Measurements from ENCODE around the gene ZNF438.

ZNF438 gene

GRCh38 chr10:30826679-30827078, 205.0 kb downstream of the ZNF438 start:
- no peak for DNase-seq (ENCODE audit: low spot score)
- TF ChIP-seq CTCF (conservative IDR thresholded peaks at IDR 0.05; ENCODE audit: low read depth) = no peak
- ChIA-PET CTCF (interaction anchor here (0.9 kb wide), 1 partner anchor 13 kb away, joined by 6 read pairs; no protein-coding TSS in a partner anchor), POLR2A (ENCODE audit: low non-redundant PET) (no interaction called here)
- H3K27ac ChIP-seq = no peak overlapping the region

- POLR2A ChIA-PET (ENCODE audit: low non-redundant PET) = no interaction called here
- DNase-seq (ENCODE audit: low spot score) = no peak
- H3K27ac ChIP-seq = no peak overlapping the region
- CTCF ChIA-PET = interaction anchor here (0.6 kb wide), 1 partner anchor 69 kb away, joined by 3 read pairs; no protein-coding TSS in a partner anchor
- no peak for TF ChIP-seq CTCF (conservative IDR thresholded peaks at IDR 0.05; ENCODE audit: low read depth)
These were observed 206.2 kb downstream of the ZNF438 start for GRCh38 chr10:30825495-30825894.

- ChIA-PET POLR2A (ENCODE audit: low non-redundant PET) (no interaction called here), CTCF (interaction anchor here (0.6 kb wide), 1 partner anchor 69 kb away, joined by 3 read pairs; no protein-coding TSS in a partner anchor)
- H3K27ac ChIP-seq = no peak overlapping the region
- no peak for DNase-seq (ENCODE audit: low spot score)
- no peak for TF ChIP-seq CTCF (conservative IDR thresholded peaks at IDR 0.05; ENCODE audit: low read depth)
These were observed 206.6 kb downstream of the ZNF438 start for GRCh38 chr10:30825022-30825421.

GRCh38 chr10:30823651-30824050, 208.0 kb downstream of the ZNF438 start:
- CTCF ChIA-PET = interaction anchor here (0.5 kb wide), 1 partner anchor 1102 kb away, joined by 3 read pairs; no protein-coding TSS in a partner anchor
- no peak for TF ChIP-seq CTCF (conservative IDR thresholded peaks at IDR 0.05; ENCODE audit: low read depth)

GRCh38 chr10:30822693-30823465, 208.8 kb downstream of the ZNF438 start:
- TF ChIP-seq CTCF (conservative IDR thresholded peaks at IDR 0.05; ENCODE audit: low read depth) = no peak
- ChIA-PET CTCF (interaction anchor here (0.5 to 0.8 kb wide), 3 partner anchors 9 to 1103 kb away, joined by 3 read pairs; no protein-coding TSS in a partner anchor), POLR2A (ENCODE audit: low non-redundant PET) (no interaction called here)
- DNase-seq (ENCODE audit: low spot score) = no peak
- H3K27ac ChIP-seq = no peak overlapping the region

More at GRCh38 chr10:30823651-30824050, 208.0 kb downstream of the ZNF438 start:
- DNase-seq (ENCODE audit: low spot score) = no peak
- no peak overlapping the region for H3K27ac ChIP-seq
- POLR2A ChIA-PET (ENCODE audit: low non-redundant PET) = no interaction called here

- H3K27ac ChIP-seq = no peak overlapping the region
- no peak for TF ChIP-seq CTCF (conservative IDR thresholded peaks at IDR 0.05; ENCODE audit: low read depth)
- DNase-seq (ENCODE audit: low spot score) = no peak
- POLR2A ChIA-PET (ENCODE audit: low non-redundant PET) = no interaction called here
- CTCF ChIA-PET = interaction anchor here (0.8 kb wide), 1 partner anchor 72 kb away, joined by 3 read pairs; no protein-coding TSS in a partner anchor
These were observed 209.5 kb downstream of the ZNF438 start for GRCh38 chr10:30821994-30822692.
